Ureter (tissue), 1 donor: ENCODE results near the gene UCP2. TPM values are rescaled to one million over a fixed set of nuclear protein-coding genes. Genes with fewer than 3 reads are reported as not detected.

Source experiments
- DNase-seq: peaks from one replicate; pipeline ENCODE4 v3.0.0-alpha.2; 2020; ENCODE audit warnings: low spot score
- total RNA-seq: library from RNA; stranded (reverse); gene quantifications from one replicate; pipeline ENCODE4 v1.2.4, GENCODE V29; 2023
- donor health status: DM: yes; HTN: yes; CAD: no.

UCP2 gene
- total RNA-seq, 1 donor from 2014 or later = 269 TPM

- DNase-seq = no peak
Measured at GRCh38 chr11:74009675-74010305, 27.1 kb upstream of the UCP2 start.

DNA sequence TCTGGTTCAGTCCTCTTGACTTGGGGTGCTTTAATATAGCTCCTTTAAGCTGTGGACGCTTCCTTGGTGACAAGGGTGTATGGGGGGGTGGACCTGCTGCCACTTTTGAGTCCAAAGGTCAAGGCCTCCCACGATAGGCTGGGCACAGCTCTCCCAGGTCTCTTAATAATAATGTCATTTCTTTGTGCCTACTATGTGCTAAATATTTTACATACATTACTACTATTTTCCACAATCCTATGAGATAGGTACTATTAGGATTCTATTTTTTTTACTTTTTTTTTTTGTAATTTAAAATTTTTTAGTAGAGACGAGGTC is 26.5 kb upstream of the UCP2 start:
- no peak for DNase-seq

- DNase-seq = no peak
Measured at GRCh38 chr11:74008373-74009229, 26.0 kb upstream of the UCP2 start, which contains the start of gene UCP3. Gene UCP3, minus strand, starts transcription at chr11:74009085. Its CDS starts 2,043 bp downstream, at chr11:74007042.

- DNase-seq = no peak
Measured at GRCh38 chr11:74007691-74008372, 25.2 kb upstream of the UCP2 start.

- DNase-seq = no peak
Measured at GRCh38 chr11:74006743-74007304, 24.2 kb upstream of the UCP2 start.

DNA sequence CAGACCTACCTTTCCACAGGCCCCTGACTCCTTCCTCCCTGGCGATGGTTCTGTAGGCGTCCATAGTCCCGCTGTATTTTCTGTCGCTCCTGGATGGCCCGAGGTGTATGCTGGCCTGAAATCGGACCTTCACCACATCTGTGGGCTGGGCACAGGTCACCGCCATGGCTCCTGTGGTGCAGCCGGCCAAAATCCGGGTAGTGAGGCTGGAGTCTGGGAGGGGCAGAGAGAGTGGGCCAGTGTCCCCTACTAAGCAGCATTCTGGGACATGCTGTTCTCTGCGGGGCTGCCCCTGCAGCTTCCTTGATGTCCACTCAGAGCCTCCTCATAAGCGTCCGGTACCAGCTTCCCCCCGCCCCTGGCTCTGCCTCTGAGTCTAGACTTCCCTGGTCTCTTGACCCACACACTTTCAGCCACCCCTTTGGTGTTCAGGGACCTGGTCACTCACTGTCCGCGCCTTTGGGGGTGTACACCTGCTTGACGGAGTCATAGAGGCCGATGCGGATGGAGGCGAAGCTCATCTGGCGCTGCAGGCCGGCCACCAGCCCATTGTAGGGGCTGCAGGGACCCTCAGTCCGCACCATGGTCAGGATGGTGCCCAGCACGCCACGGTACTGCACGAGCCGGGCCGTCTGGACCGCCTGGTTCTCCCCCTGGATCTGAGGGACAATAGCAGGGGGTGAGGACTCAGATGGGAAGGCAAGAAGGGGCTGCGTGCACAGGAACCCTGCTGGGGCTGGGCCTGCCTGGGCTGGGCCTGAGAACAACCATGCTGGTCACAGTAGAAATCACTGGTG is 23.3 kb upstream of the UCP2 start:
- no peak for DNase-seq

DNA sequence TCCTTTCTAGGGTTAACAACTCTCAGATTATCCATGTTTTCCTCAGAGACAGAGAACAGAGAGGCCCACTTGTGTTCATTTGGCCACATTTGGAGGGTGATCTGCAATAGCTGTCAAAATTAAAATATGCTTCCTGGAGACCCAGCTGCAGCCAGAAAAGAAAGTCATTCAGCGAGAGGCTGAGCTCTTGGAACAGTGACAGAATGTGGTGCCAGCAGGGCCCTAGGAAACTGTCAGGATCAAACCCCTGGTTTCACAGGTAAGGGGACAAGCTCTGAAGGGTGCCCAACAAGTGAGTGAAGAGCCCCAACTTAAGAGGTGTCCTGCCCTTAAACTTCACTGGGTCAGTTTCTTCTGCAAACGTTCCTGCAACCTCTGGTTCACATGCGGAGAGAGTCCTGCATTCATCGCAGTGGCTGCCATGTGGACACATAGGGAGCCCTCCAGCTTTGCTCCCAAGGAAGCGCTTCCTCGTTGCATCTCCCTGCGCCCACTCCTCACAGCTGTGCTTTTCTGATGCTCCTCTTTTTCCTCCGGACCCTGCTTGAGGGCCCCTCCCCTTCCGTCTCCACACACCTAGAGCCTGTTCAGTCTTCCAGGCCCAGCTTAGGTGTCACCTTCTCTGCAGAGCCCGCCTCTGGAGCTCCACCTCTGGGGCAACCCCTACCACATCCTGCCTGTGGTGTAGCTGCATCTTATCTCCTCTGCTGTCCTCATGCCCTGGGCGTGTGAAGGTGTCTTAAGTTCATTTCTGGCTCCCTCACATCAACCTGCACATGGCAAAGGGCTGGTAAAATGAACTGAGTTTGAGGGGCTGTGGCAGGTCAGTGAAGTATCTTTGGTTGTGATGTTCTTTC is 22.3 kb upstream of the UCP2 start:
- DNase-seq = no peak

DNA sequence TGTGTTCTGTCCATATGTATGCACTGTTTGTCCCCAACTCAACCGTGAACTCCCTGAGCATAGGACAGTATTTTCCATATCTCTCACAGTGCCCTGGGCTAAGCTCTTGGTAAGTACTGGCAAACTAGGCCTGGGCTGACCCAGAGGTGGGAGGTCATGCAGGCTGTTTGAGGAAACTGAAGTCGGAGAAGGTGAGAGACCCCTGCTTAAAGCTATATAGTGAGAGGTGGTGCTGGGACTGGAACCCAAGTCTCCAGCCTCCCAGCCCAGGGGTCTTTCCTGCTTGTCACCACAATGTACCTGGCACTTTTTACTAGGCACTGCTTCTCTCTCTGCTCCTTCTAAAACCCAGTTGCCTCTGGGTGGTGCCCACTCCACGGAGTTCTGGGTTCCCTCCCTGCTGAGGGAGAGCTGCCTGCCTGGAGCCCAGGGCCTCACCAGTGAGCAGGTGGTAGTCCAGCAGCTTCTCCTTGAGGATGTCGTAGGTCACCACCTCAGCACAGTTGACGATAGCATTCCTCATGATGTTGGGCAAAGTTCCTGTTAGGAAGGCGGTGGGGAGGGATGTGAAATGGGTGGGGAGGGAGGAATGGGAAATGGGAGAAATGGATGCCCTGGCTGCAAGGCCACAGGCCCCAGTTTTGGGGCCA is 21.5 kb upstream of the UCP2 start:
- DNase-seq = no peak

GRCh38 chr11:74002832-74003231 is 20.2 kb upstream of the UCP2 start:
- no peak for DNase-seq

- no peak for DNase-seq
Measured at GRCh38 chr11:74001822-74002286, 19.2 kb upstream of the UCP2 start.

GRCh38 chr11:74000307-74001133 is 17.9 kb upstream of the UCP2 start:
- no peak for DNase-seq

- DNase-seq = no peak
Measured at GRCh38 chr11:73999581-74000306, 17.1 kb upstream of the UCP2 start.

- DNase-seq = no peak
Measured at GRCh38 chr11:73998846-73999575, 16.4 kb upstream of the UCP2 start.

DNA sequence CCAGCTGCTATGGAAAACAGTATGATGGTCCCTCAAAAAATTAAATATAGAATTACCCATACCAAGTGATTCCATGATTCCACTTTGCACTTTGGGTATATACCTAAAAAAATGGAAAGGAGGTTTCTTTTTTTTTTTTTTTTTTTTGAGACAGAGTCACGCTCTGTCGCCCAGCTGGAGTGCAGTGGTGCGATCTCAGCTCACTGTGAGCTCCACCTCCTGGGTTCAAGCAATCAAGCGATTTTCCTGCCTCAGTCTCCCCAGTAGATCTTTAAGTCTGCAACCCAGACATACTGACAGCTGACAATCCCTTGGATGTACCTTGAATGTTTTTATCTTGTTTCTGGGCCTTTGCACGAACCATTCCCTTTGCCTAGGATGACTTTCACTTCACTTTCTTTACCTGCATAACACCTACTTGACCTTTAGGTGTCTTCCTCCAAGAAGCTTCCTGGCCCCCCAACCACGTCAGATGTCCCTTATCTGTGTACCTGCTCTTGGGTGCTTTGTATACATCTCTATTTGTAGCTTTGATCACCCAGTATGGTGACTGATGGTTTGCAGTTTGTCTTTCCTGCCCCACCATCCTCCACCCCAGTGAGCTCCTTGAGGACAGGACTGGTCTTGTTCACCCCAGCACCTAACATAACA is 14.6 kb upstream of the UCP2 start:
- no peak for DNase-seq

DNA sequence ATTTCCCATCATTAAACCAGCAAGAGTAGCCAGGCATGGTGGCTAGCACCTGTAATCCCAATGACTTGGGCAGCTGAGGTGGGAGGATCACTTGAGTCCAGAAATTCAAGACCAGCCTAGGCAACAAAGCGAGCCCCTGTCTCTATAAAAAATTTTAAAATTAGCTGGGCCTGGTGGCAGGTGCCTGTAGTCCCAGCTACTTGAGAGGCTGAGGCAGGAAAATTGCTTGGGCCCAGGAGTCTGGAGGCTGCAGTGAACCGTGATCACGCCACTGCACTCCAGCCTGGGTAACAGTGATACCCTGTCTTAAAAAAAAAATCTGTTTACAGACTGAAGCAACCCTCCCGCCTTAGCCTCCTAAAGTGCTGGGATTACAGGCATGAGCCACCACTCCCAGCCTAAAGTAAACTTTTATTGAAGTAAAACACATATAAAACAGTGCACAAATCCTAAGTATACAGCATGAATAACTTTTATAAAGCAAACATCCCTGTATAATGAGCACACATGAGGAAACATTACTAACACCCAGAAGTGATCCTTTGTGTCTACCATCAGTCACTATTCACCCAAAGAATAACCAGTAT is 13.6 kb upstream of the UCP2 start:
- no peak for DNase-seq

- DNase-seq = no peak
Measured at GRCh38 chr11:73995731-73996130, 13.1 kb upstream of the UCP2 start.

DNA sequence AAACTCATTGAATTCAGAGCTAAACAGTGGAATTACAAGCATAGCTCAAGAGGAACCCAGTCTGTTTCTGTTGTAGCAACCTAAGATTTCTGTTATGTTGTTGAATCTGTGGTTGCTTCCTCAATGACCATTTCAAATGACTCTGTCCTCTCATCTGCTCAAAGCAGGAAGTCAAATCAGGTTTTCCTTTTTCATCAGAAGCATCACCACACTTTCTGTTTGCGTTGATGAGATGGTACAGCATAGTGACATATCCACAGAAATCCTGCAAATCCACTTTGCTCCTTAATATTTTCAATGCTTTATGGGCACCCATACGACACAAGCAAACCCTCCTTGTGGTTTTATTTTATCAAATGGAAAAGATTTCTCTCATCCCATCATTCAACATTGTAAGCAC is 12.6 kb upstream of the UCP2 start:
- DNase-seq = no peak
